ENCODE results near the gene POLR3E. TPM values are rescaled to one million over a fixed set of nuclear protein-coding genes. Genes with fewer than 3 reads are reported as not detected.
A peak's percentile ranks its signal among the peaks of the same experiment; 100 is the strongest.

The POLR3E gene
- total and polyA plus RNA-seq, 11 donors = 15.2 to 72.6 (median 31.3) TPM

- Histone ChIP-seq H3K4me3 (no peak overlapping the region), H3K27ac (peak overlapping the region in 2 of 12 donors; percentile 45 to 69), H3K4me1 (peaks cover 0 to 58% (median 5%) of the 10 kb centered on the region in 12 donors), H3K27me3 (no peaks in the 10 kb centered on the region), H3K36me3 (peaks cover 0 to 55% (median 16%) of the 10 kb centered on the region in 9 donors), H3K9me3 (no peaks in the 10 kb centered on the region)
- intact Hi-C loops (cut with DNase I) = loop anchor here in 1 of 10 donors (10.0 kb wide), 1 partner anchor 51 kb away; no protein-coding TSS in a partner anchor
- ATAC-seq (peak in 3 of 4 donors; percentile 27 to 56 (median 32)), DNase-seq (no peak)
- no peak for TF ChIP-seq CTCF (IDR thresholded peaks at IDR 0.05)
- TF ChIP-seq POLR2A (IDR thresholded peaks at IDR 0.05) = no peak
- 50 to 63% (median 60%) methylated on average over 3 of the region's 3 CpGs for WGBS, 4 donors
Observed at GRCh38 chr16:22353191-22353919, 56.1 kb downstream of the POLR3E start.

- 61 to 74% (median 66%) methylated on average over 5 of the region's 5 CpGs for WGBS, 4 donors
- ATAC-seq = no peak
- TF ChIP-seq POLR2A (IDR thresholded peaks at IDR 0.05) (no peak), CTCF (IDR thresholded peaks at IDR 0.05) (no peak)
Observed at GRCh38 chr16:22353933-22354541, 56.8 kb downstream of the POLR3E start.

GRCh38 chr16:22355487-22355908, 58.3 kb downstream of the POLR3E start:
- Histone ChIP-seq H3K27me3 (no peaks in the 10 kb centered on the region), H3K4me1 (peaks cover 0 to 65% (median 5%) of the 10 kb centered on the region in 12 donors), H3K36me3 (peaks cover 0 to 43% (median 4%) of the 10 kb centered on the region in 9 donors), H3K9me3 (no peaks in the 10 kb centered on the region), H3K27ac (peak overlapping the region in 1 of 12 donors; percentile 38), H3K4me3 (no peak overlapping the region)
- DNase-seq (no peak), ATAC-seq (no peak)
- TF ChIP-seq CTCF (IDR thresholded peaks at IDR 0.05) (no peak), POLR2A (IDR thresholded peaks at IDR 0.05) (no peak)
- intact Hi-C loops (cut with DNase I) = loop anchor here in 2 of 10 donors (5.0 to 10.0 kb wide), 2 partner anchors 33 to 49 kb away; no protein-coding TSS in a partner anchor

More at GRCh38 chr16:22353933-22354541, 56.8 kb downstream of the POLR3E start:
- peak overlapping the region in 2 of 12 donors; percentile 45 to 69 for H3K27ac ChIP-seq
- intact Hi-C loops (cut with DNase I) = loop anchor here in 1 of 10 donors (10.0 kb wide), 1 partner anchor 51 kb away; no protein-coding TSS in a partner anchor
- H3K4me1 ChIP-seq = peaks cover 0 to 62% (median 5%) of the 10 kb centered on the region in 12 donors
- DNase-seq = no peak
- no peak overlapping the region for H3K4me3 ChIP-seq
- H3K27me3 ChIP-seq = no peaks in the 10 kb centered on the region
- H3K9me3 ChIP-seq = no peaks in the 10 kb centered on the region
- H3K36me3 ChIP-seq = peaks cover 0 to 48% (median 10%) of the 10 kb centered on the region in 9 donors
